Measurements from ENCODE around the gene DPYSL4.

Gene DPYSL4

GRCh38 chr10:132230557-132231210, 43.9 kb downstream of the DPYSL4 start:
- no peak for DNase-seq

- DNase-seq: no peak
Observed at GRCh38 chr10:132231656-132232022, 44.9 kb downstream of the DPYSL4 start.

GRCh38 chr10:132232023-132232951, 45.5 kb downstream of the DPYSL4 start:
- DNase-seq: no peak

- DNase-seq: no peak
Observed at GRCh38 chr10:132232981-132233380, 46.2 kb downstream of the DPYSL4 start.

GRCh38 chr10:132233501-132234085, 46.8 kb downstream of the DPYSL4 start:
- DNase-seq: no peak

GRCh38 chr10:132234860-132235259, 48.1 kb downstream of the DPYSL4 start:
- DNase-seq: no peak

GRCh38 chr10:132236161-132236560, 49.4 kb downstream of the DPYSL4 start:
- no peak for DNase-seq

GRCh38 chr10:132236881-132237280, 50.1 kb downstream of the DPYSL4 start:
- no peak for DNase-seq

GRCh38 chr10:132237396-132237795, 50.6 kb downstream of the DPYSL4 start:
- no peak for DNase-seq

- DNase-seq: no peak
Observed at GRCh38 chr10:132237871-132238270, 51.1 kb downstream of the DPYSL4 start.

- DNase-seq: no peak
Observed at GRCh38 chr10:132238371-132239125, 51.8 kb downstream of the DPYSL4 start.

- no peak for DNase-seq
Observed at GRCh38 chr10:132239126-132240031, 52.6 kb downstream of the DPYSL4 start.

- no peak for DNase-seq
Observed at GRCh38 chr10:132240156-132240555, 53.4 kb downstream of the DPYSL4 start.

GRCh38 chr10:132240581-132240980, 53.8 kb downstream of the DPYSL4 start:
- DNase-seq: no peak

GRCh38 chr10:132241086-132241485, 54.3 kb downstream of the DPYSL4 start:
- DNase-seq: no peak

GRCh38 chr10:132241496-132241895, 54.7 kb downstream of the DPYSL4 start:
- no peak for DNase-seq

GRCh38 chr10:132242103-132242840, 55.5 kb downstream of the DPYSL4 start:
- DNase-seq: no peak

- no peak for DNase-seq
Observed at GRCh38 chr10:132243141-132243540, 56.4 kb downstream of the DPYSL4 start.

- DNase-seq: no peak
Observed at GRCh38 chr10:132243626-132244025, 56.9 kb downstream of the DPYSL4 start.

GRCh38 chr10:132245056-132245455, 58.3 kb downstream of the DPYSL4 start:
- DNase-seq: no peak

GRCh38 chr10:132246296-132246695, 59.5 kb downstream of the DPYSL4 start:
- no peak for DNase-seq
